ENCODE data around the gene PDZD4. TPM values are rescaled to one million over a fixed set of nuclear protein-coding genes. Genes with fewer than 3 reads are reported as not detected.

PDZD4 gene
- total and polyA plus RNA-seq, 9 of the 15 experiments (the other 6 are each of a cell fraction or from before 2014, with no cell fraction given), result 0.05 to 0.38 (median 0.07) TPM; not detected in 5

DNA sequence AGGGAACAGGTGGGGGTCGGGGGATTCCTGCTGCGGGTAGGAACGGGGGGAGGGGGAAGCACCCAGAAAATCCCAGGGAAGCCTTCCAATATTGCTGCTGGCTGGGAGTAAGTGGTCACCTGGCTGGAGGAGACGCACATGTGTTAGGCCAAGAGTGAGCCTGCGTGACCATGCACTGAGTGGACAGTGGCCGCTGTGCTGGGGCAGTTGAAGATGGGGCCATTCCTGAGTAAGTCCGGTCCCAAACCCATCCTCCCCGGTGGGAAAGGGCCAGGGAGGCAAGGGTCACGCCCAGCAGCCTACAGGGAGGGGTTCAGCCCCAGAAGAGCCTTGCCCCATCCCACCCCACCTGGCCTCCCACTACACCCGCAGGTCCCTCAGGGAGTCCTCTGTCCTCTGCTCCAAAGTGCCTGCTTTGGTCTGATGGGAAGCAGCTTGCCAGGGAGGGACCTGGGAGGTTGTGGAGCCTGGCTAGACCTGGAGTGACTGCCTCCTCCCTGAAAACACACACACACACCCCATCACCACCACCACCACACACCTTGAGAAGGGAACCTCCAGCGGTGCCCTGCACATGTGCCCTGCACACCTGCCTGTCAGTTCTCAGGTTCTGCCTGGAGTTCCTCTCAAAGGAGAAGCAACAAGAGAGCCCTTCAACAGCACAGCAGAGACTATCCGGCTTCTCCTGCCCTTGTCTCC, 49.5 kb upstream of the PDZD4 start:
- no peak overlapping the region for H3K27ac ChIP-seq (ENCODE audit: extremely low read depth, low read depth, low read length)
- ChIA-PET POLR2A (no interaction called here), CTCF (ENCODE audit: low intra/inter-chr PET ratio) (no interaction called here)
- TF ChIP-seq TCF7 (IDR thresholded peaks at IDR 0.05; ENCODE audit: borderline replicate concordance) (no peak), POLR3G (IDR thresholded peaks at IDR 0.05; ENCODE audit: extremely low read depth, insufficient read length, insufficient replicate concordance) (no peak), ZBTB17 (CRISPR knock-in tag; IDR thresholded peaks at IDR 0.05) (no peak)
- intact Hi-C loops (cut with micrococcal nuclease) (no loop called here), in situ Hi-C loops (cut with MboI) (no loop called here)
- H3K9me3 ChIP-seq (replicated peaks; ENCODE audit: control insufficient read depth, insufficient read depth, low read depth, low read length), result no peaks in the 10 kb centered on the region
- H3K4me3 ChIP-seq, result no peak overlapping the region
- H3K27me3 ChIP-seq (ENCODE audit: control insufficient read depth in 2 of 2, insufficient read depth in 2 of 2, low read length in 2 of 2), result peaks cover 0 to 33% of the 10 kb centered on the region in 2 experiments; a peak in 2 of 5 replicates
- no peak overlapping the region for H2AFZ ChIP-seq (ENCODE audit: low read depth, low read length)
- H3K9me1 ChIP-seq (ENCODE audit: control insufficient read depth, insufficient read depth, low read length), result no peaks in the 10 kb centered on the region
- FAIRE-seq (no peak), ATAC-seq (no peak), DNase-seq (ENCODE audit: extremely low read depth in 1 of 4, low spot score in 3 of 4) (no peak)
- no peaks in the 10 kb centered on the region for H3K79me2 ChIP-seq (ENCODE audit: control insufficient read depth, insufficient read depth, low read length)
- H3K36me3 ChIP-seq (ENCODE audit: control insufficient read depth, insufficient read depth, low read length), result no peaks in the 10 kb centered on the region
- 5% methylated on average over 4 of the region's 12 CpGs for WGBS (ENCODE audit: insufficient coverage, low coverage, missing lambda C conversion rate)
- no peak overlapping the region for H3K9ac ChIP-seq (ENCODE audit: insufficient read depth in 1 of 2, low read depth in 2 of 2, low read length in 2 of 2)
- peaks cover 6% of the 10 kb centered on the region; the same call in 1 of the 2 replicates for H4K20me1 ChIP-seq (replicated peaks; ENCODE audit: control insufficient read depth, insufficient read depth, low read length)
- BruUV-seq (replicated peaks), result no TSS peak
- H3K4me1 ChIP-seq (replicated peaks in 1 of 2; ENCODE audit: control insufficient read depth in 2 of 2, insufficient read depth in 2 of 2, low read length in 2 of 2), result peaks cover 0 to 44% of the 10 kb centered on the region in 2 experiments; a peak in 3 of 5 replicates
- no peak overlapping the region for H3K4me2 ChIP-seq (ENCODE audit: insufficient read depth, low read length)

DNA sequence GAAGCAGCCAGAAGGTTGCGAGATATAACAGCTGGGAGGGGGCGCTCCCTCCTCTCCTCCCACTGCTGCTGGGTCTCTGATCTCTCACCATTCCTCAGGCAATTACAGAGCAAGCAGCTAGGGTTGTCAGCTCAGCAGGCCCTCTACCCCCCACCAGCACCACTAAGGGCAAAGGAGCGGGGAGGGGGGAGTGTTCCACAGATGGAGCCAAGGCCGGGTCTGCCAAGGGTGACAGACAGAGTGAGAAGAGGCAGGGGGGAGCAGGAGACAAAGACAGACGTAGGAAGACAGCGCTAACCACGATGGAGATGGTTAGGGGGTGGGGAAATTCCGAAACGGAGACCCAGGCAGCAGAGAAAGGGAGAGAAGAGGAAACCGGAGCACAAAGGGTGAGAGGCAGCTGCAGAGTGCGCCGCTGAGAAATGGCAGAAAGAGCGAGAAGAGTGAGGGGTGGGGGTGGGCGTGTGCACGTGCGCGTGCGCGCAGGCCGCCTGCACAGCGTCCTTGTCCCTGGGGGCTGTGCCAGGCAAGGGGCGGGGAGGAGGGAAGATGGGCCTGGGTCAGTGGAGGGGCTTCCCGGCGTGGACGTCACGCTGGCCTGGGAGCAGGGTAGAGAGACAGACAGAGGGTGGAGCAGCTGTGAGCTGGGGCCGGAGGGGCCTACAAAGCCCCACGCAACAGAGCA, 48.8 kb upstream of the PDZD4 start:
- Histone ChIP-seq H3K79me2 (ENCODE audit: control insufficient read depth, insufficient read depth, low read length) (no peaks in the 10 kb centered on the region), H3K4me1 (replicated peaks in 1 of 2; ENCODE audit: control insufficient read depth in 2 of 2, insufficient read depth in 2 of 2, low read length in 2 of 2) (peaks cover 0 to 38% of the 10 kb centered on the region in 2 experiments; a peak in 3 of 5 replicates), H3K4me3 (no peak overlapping the region), H3K9me3 (replicated peaks; ENCODE audit: control insufficient read depth, insufficient read depth, low read depth, low read length) (no peaks in the 10 kb centered on the region), H2AFZ (ENCODE audit: low read depth, low read length) (no peak overlapping the region), H3K27me3 (ENCODE audit: control insufficient read depth in 2 of 2, insufficient read depth in 2 of 2, low read length in 2 of 2) (peaks cover 0 to 34% of the 10 kb centered on the region in 2 experiments; a peak in 2 of 5 replicates), H3K27ac (ENCODE audit: extremely low read depth, low read depth, low read length) (no peak overlapping the region), H3K9me1 (ENCODE audit: control insufficient read depth, insufficient read depth, low read length) (no peaks in the 10 kb centered on the region), H4K20me1 (replicated peaks; ENCODE audit: control insufficient read depth, insufficient read depth, low read length) (0 out of 2 replicates have a peak, but pooled peaks cover 8% of the 10 kb centered on the region), H3K36me3 (ENCODE audit: control insufficient read depth, insufficient read depth, low read length) (no peaks in the 10 kb centered on the region), H3K4me2 (ENCODE audit: insufficient read depth, low read length) (no peak overlapping the region), H3K9ac (ENCODE audit: insufficient read depth in 1 of 2, low read depth in 2 of 2, low read length in 2 of 2) (no peak overlapping the region)
- intact Hi-C loops (cut with micrococcal nuclease), result no loop called here
- no TSS peak for BruUV-seq (replicated peaks)
- POLR2A ChIA-PET, result no interaction called here
- in situ Hi-C loops (cut with MboI), result no loop called here
- no peak for FAIRE-seq
- CTCF ChIA-PET (ENCODE audit: low intra/inter-chr PET ratio), result no interaction called here
- no peak for ATAC-seq
- WGBS (ENCODE audit: insufficient coverage, low coverage, missing lambda C conversion rate), result 9% methylated on average over 13 of the region's 28 CpGs
- DNase-seq (ENCODE audit: extremely low read depth in 1 of 4, low spot score in 3 of 4), result no peak
- TF ChIP-seq, protein P1, sequence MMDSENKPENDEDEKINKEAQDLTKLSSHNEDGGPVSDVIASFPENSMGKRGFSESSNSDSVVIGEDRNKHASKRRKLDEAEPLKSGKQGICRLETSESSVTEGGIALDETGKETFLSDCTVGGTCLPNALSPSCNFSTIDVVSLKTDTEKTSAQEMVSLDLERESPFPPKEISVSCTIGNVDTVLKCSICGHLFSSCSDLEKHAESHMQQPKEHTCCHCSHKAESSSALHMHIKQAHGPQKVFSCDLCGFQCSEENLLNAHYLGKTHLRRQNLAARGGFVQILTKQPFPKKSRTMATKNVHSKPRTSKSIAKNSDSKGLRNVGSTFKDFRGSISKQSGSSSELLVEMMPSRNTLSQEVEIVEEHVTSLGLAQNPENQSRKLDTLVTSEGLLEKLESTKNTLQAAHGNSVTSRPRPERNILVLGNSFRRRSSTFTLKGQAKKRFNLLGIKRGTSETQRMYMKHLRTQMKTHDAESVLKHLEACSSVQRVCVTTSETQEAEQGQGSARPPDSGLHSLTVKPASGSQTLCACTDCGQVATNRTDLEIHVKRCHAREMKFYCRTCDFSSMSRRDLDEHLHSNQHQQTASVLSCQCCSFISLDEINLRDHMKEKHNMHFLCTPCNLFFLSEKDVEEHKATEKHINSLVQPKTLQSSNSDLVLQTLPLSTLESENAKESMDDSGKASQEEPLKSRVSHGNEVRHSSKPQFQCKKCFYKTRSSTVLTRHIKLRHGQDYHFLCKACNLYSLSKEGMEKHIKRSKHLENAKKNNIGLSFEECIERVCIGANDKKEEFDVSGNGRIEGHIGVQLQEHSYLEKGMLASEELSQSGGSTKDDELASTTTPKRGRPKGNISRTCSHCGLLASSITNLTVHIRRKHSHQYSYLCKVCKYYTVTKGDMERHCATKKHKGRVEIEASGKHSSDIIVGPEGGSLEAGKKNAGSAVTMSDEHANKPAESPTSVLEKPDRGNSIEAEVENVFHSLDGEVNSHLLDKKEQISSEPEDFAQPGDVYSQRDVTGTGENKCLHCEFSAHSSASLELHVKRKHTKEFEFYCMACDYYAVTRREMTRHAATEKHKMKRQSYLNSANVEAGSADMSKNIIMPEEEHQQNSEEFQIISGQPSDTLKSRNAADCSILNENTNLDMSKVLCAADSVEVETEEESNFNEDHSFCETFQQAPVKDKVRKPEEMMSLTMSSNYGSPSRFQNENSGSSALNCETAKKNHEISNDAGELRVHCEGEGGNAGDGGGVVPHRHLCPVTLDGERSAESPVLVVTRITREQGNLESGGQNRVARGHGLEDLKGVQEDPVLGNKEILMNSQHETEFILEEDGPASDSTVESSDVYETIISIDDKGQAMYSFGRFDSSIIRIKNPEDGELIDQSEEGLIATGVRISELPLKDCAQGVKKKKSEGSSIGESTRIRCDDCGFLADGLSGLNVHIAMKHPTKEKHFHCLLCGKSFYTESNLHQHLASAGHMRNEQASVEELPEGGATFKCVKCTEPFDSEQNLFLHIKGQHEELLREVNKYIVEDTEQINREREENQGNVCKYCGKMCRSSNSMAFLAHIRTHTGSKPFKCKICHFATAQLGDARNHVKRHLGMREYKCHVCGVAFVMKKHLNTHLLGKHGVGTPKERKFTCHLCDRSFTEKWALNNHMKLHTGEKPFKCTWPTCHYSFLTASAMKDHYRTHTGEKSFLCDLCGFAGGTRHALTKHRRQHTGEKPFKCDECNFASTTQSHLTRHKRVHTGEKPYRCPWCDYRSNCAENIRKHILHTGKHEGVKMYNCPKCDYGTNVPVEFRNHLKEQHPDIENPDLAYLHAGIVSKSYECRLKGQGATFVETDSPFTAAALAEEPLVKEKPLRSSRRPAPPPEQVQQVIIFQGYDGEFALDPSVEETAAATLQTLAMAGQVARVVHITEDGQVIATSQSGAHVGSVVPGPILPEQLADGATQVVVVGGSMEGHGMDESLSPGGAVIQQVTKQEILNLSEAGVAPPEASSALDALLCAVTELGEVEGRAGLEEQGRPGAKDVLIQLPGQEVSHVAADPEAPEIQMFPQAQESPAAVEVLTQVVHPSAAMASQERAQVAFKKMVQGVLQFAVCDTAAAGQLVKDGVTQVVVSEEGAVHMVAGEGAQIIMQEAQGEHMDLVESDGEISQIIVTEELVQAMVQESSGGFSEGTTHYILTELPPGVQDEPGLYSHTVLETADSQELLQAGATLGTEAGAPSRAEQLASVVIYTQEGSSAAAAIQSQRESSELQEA (IDR thresholded peaks at IDR 0.05; ENCODE audit: low read depth), result no peak
- TF ChIP-seq ZNF583 (CRISPR knock-in tag; IDR thresholded peaks at IDR 0.05), result no peak
- no peak for TF ChIP-seq EWSR1 (IDR thresholded peaks at IDR 0.05; ENCODE audit: borderline replicate concordance, low read depth, partially characterized antibody)

All from K562 (cell line).